ENCODE measurements around the gene INVS.

DNA sequence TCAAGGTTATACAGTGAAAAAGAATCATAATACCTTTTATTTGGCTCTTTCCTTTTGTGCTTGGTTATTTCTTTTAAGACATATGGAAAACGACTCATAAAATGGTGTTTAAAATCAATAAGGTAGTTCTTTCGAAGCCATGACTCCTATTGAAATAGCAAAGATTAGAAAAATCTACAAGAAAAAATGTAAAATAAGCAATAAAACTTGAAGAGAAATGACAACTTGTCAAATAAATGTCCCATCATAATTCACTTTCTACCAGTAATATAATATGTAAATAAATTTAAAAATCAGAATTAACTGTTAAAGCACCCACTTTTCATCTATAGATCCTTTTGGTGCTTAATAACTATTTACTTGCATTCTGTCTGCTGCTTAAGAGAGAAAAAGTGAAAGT lies 241.2 kb downstream of the INVS start:
- TF ChIP-seq GATA2 (IDR thresholded peaks at IDR 0.05; ENCODE audit: low read depth, low read length) (no peak), GATA3 (IDR thresholded peaks at IDR 0.05; ENCODE audit: low read depth, low read length) (no peak)
